ENCODE results near the gene ILDR1.

The ILDR1 gene

GRCh38 chr3:122003606-122004005 is 18.4 kb downstream of the ILDR1 start:
- Histone ChIP-seq H3K4me3 (ENCODE audit: low read depth, low read length) (no peak overlapping the region), H3K9me3 (no peaks in the 10 kb centered on the region), H3K4me1 (no peaks in the 10 kb centered on the region), H3K27me3 (peaks cover 17% of the 10 kb centered on the region), H3K36me3 (no peaks in the 10 kb centered on the region)
- TF ChIP-seq CTCF (IDR thresholded peaks at IDR 0.05; ENCODE audit: low read depth, low read length) = no peak
- no peak for DNase-seq

GRCh38 chr3:122003112-122003511 is 18.9 kb downstream of the ILDR1 start:
- H3K9me3 ChIP-seq = no peaks in the 10 kb centered on the region
- TF ChIP-seq CTCF (IDR thresholded peaks at IDR 0.05; ENCODE audit: low read depth, low read length) = no peak
- H3K4me3 ChIP-seq (ENCODE audit: low read depth, low read length) = no peak overlapping the region
- no peaks in the 10 kb centered on the region for H3K36me3 ChIP-seq
- no peak for DNase-seq
- peaks cover 19% of the 10 kb centered on the region for H3K27me3 ChIP-seq
- H3K4me1 ChIP-seq = no peaks in the 10 kb centered on the region

- Histone ChIP-seq H3K4me3 (ENCODE audit: low read depth, low read length) (no peak overlapping the region), H3K27me3 (peaks cover 19% of the 10 kb centered on the region), H3K9me3 (no peaks in the 10 kb centered on the region), H3K36me3 (no peaks in the 10 kb centered on the region), H3K4me1 (no peaks in the 10 kb centered on the region)
- TF ChIP-seq CTCF (IDR thresholded peaks at IDR 0.05; ENCODE audit: low read depth, low read length) = no peak
- DNase-seq = no peak
These were observed 19.4 kb downstream of the ILDR1 start for GRCh38 chr3:122002611-122003010.

- no peak for DNase-seq
- no peaks in the 10 kb centered on the region for H3K4me1 ChIP-seq
- TF ChIP-seq CTCF (IDR thresholded peaks at IDR 0.05; ENCODE audit: low read depth, low read length) = no peak
- no peaks in the 10 kb centered on the region for H3K36me3 ChIP-seq
- H3K27me3 ChIP-seq = peaks cover 19% of the 10 kb centered on the region
- no peak overlapping the region for H3K4me3 ChIP-seq (ENCODE audit: low read depth, low read length)
- no peaks in the 10 kb centered on the region for H3K9me3 ChIP-seq
These were observed 20.2 kb downstream of the ILDR1 start for GRCh38 chr3:122001892-122002291.

GRCh38 chr3:122000936-122001605 is 21.0 kb downstream of the ILDR1 start:
- no peak for DNase-seq
- no peaks in the 10 kb centered on the region for H3K36me3 ChIP-seq
- H3K27me3 ChIP-seq = peaks cover 19% of the 10 kb centered on the region
- H3K9me3 ChIP-seq = no peaks in the 10 kb centered on the region
- no peaks in the 10 kb centered on the region for H3K4me1 ChIP-seq
- H3K4me3 ChIP-seq (ENCODE audit: low read depth, low read length) = no peak overlapping the region
- no peak for TF ChIP-seq CTCF (IDR thresholded peaks at IDR 0.05; ENCODE audit: low read depth, low read length)

GRCh38 chr3:121999931-122000330 is 22.1 kb downstream of the ILDR1 start:
- Histone ChIP-seq H3K4me1 (no peaks in the 10 kb centered on the region), H3K27me3 (peaks cover 19% of the 10 kb centered on the region)

More at GRCh38 chr3:121999931-122000330, 22.1 kb downstream of the ILDR1 start:
- H3K9me3 ChIP-seq = no peaks in the 10 kb centered on the region
- no peak for TF ChIP-seq CTCF (IDR thresholded peaks at IDR 0.05; ENCODE audit: low read depth, low read length)
- H3K36me3 ChIP-seq = no peaks in the 10 kb centered on the region
- H3K4me3 ChIP-seq (ENCODE audit: low read depth, low read length) = no peak overlapping the region
- DNase-seq = no peak
